Stimulated activated CD4-positive, alpha-beta T cell treated with anti-CD3 and anti-CD28 coated beads, TNF-alpha, amount 100 ng/mL, for 48 hours (primary cell): ENCODE measurements around the gene NGFR.

Source experiments
- DNase-seq, 3 donors: peaks; one replicate each; pipeline ENCODE4 v3.0.0-alpha.2; 2020; ENCODE audit warnings: low read depth in 3 of 3

The NGFR gene

GRCh38 chr17:49469831-49470810 lies 25.0 kb upstream of the NGFR start:
- peak in 1 of 3 donors; percentile 4 for DNase-seq

GRCh38 chr17:49471089-49471683 lies 23.9 kb upstream of the NGFR start:
- DNase-seq: no peak

- no peak for DNase-seq
These were observed 23.3 kb upstream of the NGFR start for GRCh38 chr17:49471769-49472168.

- no peak for DNase-seq
These were observed 22.6 kb upstream of the NGFR start for GRCh38 chr17:49472527-49472926.

GRCh38 chr17:49473900-49474751 lies 21.0 kb upstream of the NGFR start:
- no peak for DNase-seq

GRCh38 chr17:49477709-49478108 lies 17.4 kb upstream of the NGFR start:
- DNase-seq: no peak

- no peak for DNase-seq
These were observed 14.1 kb upstream of the NGFR start for GRCh38 chr17:49480836-49481615.

- DNase-seq: no peak
These were observed 12.8 kb upstream of the NGFR start for GRCh38 chr17:49482144-49482817.

- no peak for DNase-seq
These were observed 11.2 kb upstream of the NGFR start for GRCh38 chr17:49483599-49484509.

- DNase-seq: no peak
These were observed 10.5 kb upstream of the NGFR start for GRCh38 chr17:49484588-49484987.

GRCh38 chr17:49486012-49486641 lies 9.0 kb upstream of the NGFR start:
- DNase-seq: no peak

GRCh38 chr17:49487183-49487582 lies 7.9 kb upstream of the NGFR start:
- DNase-seq: no peak

- DNase-seq: no peak
These were observed 6.5 kb upstream of the NGFR start for GRCh38 chr17:49488612-49489011.

- no peak for DNase-seq
These were observed 5.7 kb upstream of the NGFR start for GRCh38 chr17:49489348-49489747.

GRCh38 chr17:49490276-49490675 lies 4.8 kb upstream of the NGFR start:
- no peak for DNase-seq

- DNase-seq: no peak
These were observed 3.8 kb upstream of the NGFR start for GRCh38 chr17:49491192-49491769.

GRCh38 chr17:49494399-49494985 lies 601 bp upstream of the NGFR start:
- no peak for DNase-seq

- DNase-seq: peak in 1 of 3 donors; percentile 7
These were observed 719 bp downstream of the NGFR start for GRCh38 chr17:49495842-49496182.
